IPS-15b (cell line): Measurements from ENCODE around the gene RALGPS2.

ENCODE experiments used
- H3K27me3 ChIP-seq: one replicate; pipeline ENCODE4 v1.6.1; 2013; ENCODE audit warnings: low read length; ENCODE audit not compliant: control insufficient read depth, insufficient read depth
- H3K36me3 ChIP-seq: one replicate; pipeline ENCODE4 v1.6.1; 2013; ENCODE audit warnings: low read length; ENCODE audit not compliant: control insufficient read depth, insufficient read depth
- H3K4me1 ChIP-seq: one replicate; pipeline ENCODE4 v1.6.1; 2013; ENCODE audit warnings: mild to moderate bottlenecking, low read length; ENCODE audit not compliant: control insufficient read depth, insufficient read depth
- H3K4me3 ChIP-seq: one replicate; pipeline ENCODE4 v1.5.1; 2013; ENCODE audit warnings: low read depth, low read length
- H3K9ac ChIP-seq: one replicate; pipeline ENCODE4 v1.6.1; 2013; ENCODE audit warnings: low read depth, mild to moderate bottlenecking, low read length
- H3K9me3 ChIP-seq: one replicate; pipeline ENCODE4 v1.6.1; 2013; ENCODE audit warnings: mild to moderate bottlenecking, low read length; ENCODE audit not compliant: control insufficient read depth, insufficient read depth

RALGPS2 gene

GRCh38 chr1:178953034-178953433 is 228.0 kb downstream of the RALGPS2 start:
- Histone ChIP-seq H3K4me1 (no peaks in the 10 kb centered on the region), H3K27me3 (peaks cover 2% of the 10 kb centered on the region), H3K9ac (no peak overlapping the region), H3K4me3 (no peak overlapping the region), H3K36me3 (no peaks in the 10 kb centered on the region), H3K9me3 (no peaks in the 10 kb centered on the region)

GRCh38 chr1:178953538-178954324 is 228.7 kb downstream of the RALGPS2 start:
- H3K4me1 ChIP-seq = no peaks in the 10 kb centered on the region
- no peak overlapping the region for H3K9ac ChIP-seq
- no peaks in the 10 kb centered on the region for H3K36me3 ChIP-seq
- no peak overlapping the region for H3K4me3 ChIP-seq
- no peaks in the 10 kb centered on the region for H3K9me3 ChIP-seq
- H3K27me3 ChIP-seq = peaks cover 2% of the 10 kb centered on the region

GRCh38 chr1:178954325-178954690 is 229.3 kb downstream of the RALGPS2 start:
- H3K4me3 ChIP-seq = no peak overlapping the region
- H3K27me3 ChIP-seq = peaks cover 2% of the 10 kb centered on the region
- no peaks in the 10 kb centered on the region for H3K4me1 ChIP-seq
- H3K9ac ChIP-seq = no peak overlapping the region
- no peaks in the 10 kb centered on the region for H3K36me3 ChIP-seq
- no peaks in the 10 kb centered on the region for H3K9me3 ChIP-seq

GRCh38 chr1:178954937-178955336 is 229.9 kb downstream of the RALGPS2 start:
- H3K9ac ChIP-seq = no peak overlapping the region
- H3K27me3 ChIP-seq = peaks cover 2% of the 10 kb centered on the region
- H3K4me1 ChIP-seq = no peaks in the 10 kb centered on the region
- no peak overlapping the region for H3K4me3 ChIP-seq
- H3K9me3 ChIP-seq = no peaks in the 10 kb centered on the region
- no peaks in the 10 kb centered on the region for H3K36me3 ChIP-seq

GRCh38 chr1:178955391-178955954 is 230.4 kb downstream of the RALGPS2 start:
- Histone ChIP-seq H3K36me3 (no peaks in the 10 kb centered on the region), H3K4me1 (no peaks in the 10 kb centered on the region), H3K9me3 (no peaks in the 10 kb centered on the region), H3K4me3 (no peak overlapping the region), H3K27me3 (peaks cover 2% of the 10 kb centered on the region), H3K9ac (no peak overlapping the region)

- Histone ChIP-seq H3K4me3 (no peak overlapping the region), H3K9me3 (no peaks in the 10 kb centered on the region)
Observed at GRCh38 chr1:178958491-178958890, 233.4 kb downstream of the RALGPS2 start.

GRCh38 chr1:178959543-178960460 is 234.8 kb downstream of the RALGPS2 start:
- Histone ChIP-seq H3K9me3 (no peaks in the 10 kb centered on the region), H3K36me3 (no peaks in the 10 kb centered on the region), H3K4me1 (no peaks in the 10 kb centered on the region), H3K4me3 (no peak overlapping the region), H3K27me3 (no peaks in the 10 kb centered on the region), H3K9ac (no peak overlapping the region)

More at GRCh38 chr1:178958491-178958890, 233.4 kb downstream of the RALGPS2 start:
- Histone ChIP-seq H3K4me1 (no peaks in the 10 kb centered on the region), H3K36me3 (no peaks in the 10 kb centered on the region), H3K27me3 (peaks cover 2% of the 10 kb centered on the region), H3K9ac (no peak overlapping the region)

- no peak overlapping the region for H3K4me3 ChIP-seq
Observed at GRCh38 chr1:178960482-178961240, 235.6 kb downstream of the RALGPS2 start.

GRCh38 chr1:178961331-178961730 is 236.3 kb downstream of the RALGPS2 start:
- Histone ChIP-seq H3K4me3 (no peak overlapping the region), H3K36me3 (no peaks in the 10 kb centered on the region), H3K9me3 (no peaks in the 10 kb centered on the region), H3K4me1 (no peaks in the 10 kb centered on the region), H3K27me3 (no peaks in the 10 kb centered on the region), H3K9ac (no peak overlapping the region)

More at GRCh38 chr1:178960482-178961240, 235.6 kb downstream of the RALGPS2 start:
- no peaks in the 10 kb centered on the region for H3K9me3 ChIP-seq
- no peaks in the 10 kb centered on the region for H3K36me3 ChIP-seq
- H3K9ac ChIP-seq = no peak overlapping the region
- H3K4me1 ChIP-seq = no peaks in the 10 kb centered on the region
- H3K27me3 ChIP-seq = no peaks in the 10 kb centered on the region

GRCh38 chr1:178961868-178962267 is 236.8 kb downstream of the RALGPS2 start:
- Histone ChIP-seq H3K4me3 (no peak overlapping the region), H3K4me1 (no peaks in the 10 kb centered on the region), H3K27me3 (no peaks in the 10 kb centered on the region), H3K9ac (no peak overlapping the region), H3K9me3 (no peaks in the 10 kb centered on the region), H3K36me3 (no peaks in the 10 kb centered on the region)
